ENCODE results near the gene SLC25A21. TPM values are rescaled to one million over a fixed set of nuclear protein-coding genes. Genes with fewer than 3 reads are reported as not detected.

SLC25A21 gene
- polyA plus RNA-seq, 1 experiment, result 1.5 TPM

DNA sequence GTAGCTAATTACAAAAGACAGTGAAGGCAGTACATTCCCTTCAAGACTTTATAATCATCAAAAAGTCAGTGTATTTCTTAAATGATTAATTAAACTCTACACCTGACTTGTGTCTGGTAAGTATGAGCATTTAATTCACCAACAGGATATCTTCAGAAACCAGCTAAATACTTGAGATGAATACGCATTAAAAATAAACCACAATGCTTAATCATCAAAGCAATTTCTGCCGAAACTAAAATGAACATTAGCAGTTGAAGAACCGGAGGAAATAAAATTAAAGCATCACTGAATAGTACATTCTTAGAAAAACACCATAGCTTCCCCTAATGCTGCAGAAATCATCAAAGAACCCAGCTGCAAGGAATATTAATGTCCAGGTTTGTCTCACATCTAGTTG is 32.7 kb downstream of the SLC25A21 start:
- no peak overlapping the region for H3K4me3 ChIP-seq (ENCODE audit: low read depth, low read length)
- no peaks in the 10 kb centered on the region for H3K27me3 ChIP-seq (ENCODE audit: control insufficient read depth, insufficient read depth, low read length)
- ChIA-PET CTCF (interaction anchor here (1.3 to 4.6 kb wide), 3 partner anchors 10 to 586 kb away, joined by 5 to 50 read pairs (median 12); no protein-coding TSS in a partner anchor), POLR2A (no interaction called here)
- TF ChIP-seq, protein P1, sequence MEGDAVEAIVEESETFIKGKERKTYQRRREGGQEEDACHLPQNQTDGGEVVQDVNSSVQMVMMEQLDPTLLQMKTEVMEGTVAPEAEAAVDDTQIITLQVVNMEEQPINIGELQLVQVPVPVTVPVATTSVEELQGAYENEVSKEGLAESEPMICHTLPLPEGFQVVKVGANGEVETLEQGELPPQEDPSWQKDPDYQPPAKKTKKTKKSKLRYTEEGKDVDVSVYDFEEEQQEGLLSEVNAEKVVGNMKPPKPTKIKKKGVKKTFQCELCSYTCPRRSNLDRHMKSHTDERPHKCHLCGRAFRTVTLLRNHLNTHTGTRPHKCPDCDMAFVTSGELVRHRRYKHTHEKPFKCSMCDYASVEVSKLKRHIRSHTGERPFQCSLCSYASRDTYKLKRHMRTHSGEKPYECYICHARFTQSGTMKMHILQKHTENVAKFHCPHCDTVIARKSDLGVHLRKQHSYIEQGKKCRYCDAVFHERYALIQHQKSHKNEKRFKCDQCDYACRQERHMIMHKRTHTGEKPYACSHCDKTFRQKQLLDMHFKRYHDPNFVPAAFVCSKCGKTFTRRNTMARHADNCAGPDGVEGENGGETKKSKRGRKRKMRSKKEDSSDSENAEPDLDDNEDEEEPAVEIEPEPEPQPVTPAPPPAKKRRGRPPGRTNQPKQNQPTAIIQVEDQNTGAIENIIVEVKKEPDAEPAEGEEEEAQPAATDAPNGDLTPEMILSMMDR (IDR thresholded peaks at IDR 0.05; ENCODE audit: low read depth, low read length), result no peak
- no peak for DNase-seq (ENCODE audit: low read depth, low spot score)
- no peaks in the 10 kb centered on the region for H3K9me3 ChIP-seq (ENCODE audit: control insufficient read depth, insufficient read depth, low read length)
- no peak overlapping the region for H3K27ac ChIP-seq (ENCODE audit: low read depth, low read length)

GRCh38 chr14:37138898-37139297 is 33.5 kb downstream of the SLC25A21 start:
- TF ChIP-seq, protein P1 (IDR thresholded peaks at IDR 0.05; ENCODE audit: low read depth, low read length), result no peak
- POLR2A ChIA-PET, result no interaction called here
- CTCF ChIA-PET, result interaction anchor here (0.6 to 4.6 kb wide), 6 partner anchors 11 to 585 kb away, joined by 3 to 50 read pairs (median 4); no protein-coding TSS in a partner anchor

GRCh38 chr14:37133284-37133913 is 39.0 kb downstream of the SLC25A21 start:
- DNase-seq (ENCODE audit: low read depth, low spot score), result no peak
- TF ChIP-seq, protein P1 (IDR thresholded peaks at IDR 0.05; ENCODE audit: low read depth, low read length), result no peak
- H3K27me3 ChIP-seq (ENCODE audit: control insufficient read depth, insufficient read depth, low read length), result no peaks in the 10 kb centered on the region
- no peak overlapping the region for H3K4me3 ChIP-seq (ENCODE audit: low read depth, low read length)
- no peaks in the 10 kb centered on the region for H3K9me3 ChIP-seq (ENCODE audit: control insufficient read depth, insufficient read depth, low read length)
- ChIA-PET POLR2A (no interaction called here), CTCF (interaction anchor here (1.1 to 3.9 kb wide), 2 partner anchors 11 to 16 kb away, joined by 4 to 25 read pairs; no protein-coding TSS in a partner anchor)
- no peak overlapping the region for H3K27ac ChIP-seq (ENCODE audit: low read depth, low read length)

More at GRCh38 chr14:37138898-37139297, 33.5 kb downstream of the SLC25A21 start:
- no peaks in the 10 kb centered on the region for H3K9me3 ChIP-seq (ENCODE audit: control insufficient read depth, insufficient read depth, low read length)
- H3K27ac ChIP-seq (ENCODE audit: low read depth, low read length), result no peak overlapping the region
- no peak for DNase-seq (ENCODE audit: low read depth, low spot score)
- H3K27me3 ChIP-seq (ENCODE audit: control insufficient read depth, insufficient read depth, low read length), result no peaks in the 10 kb centered on the region
- no peak overlapping the region for H3K4me3 ChIP-seq (ENCODE audit: low read depth, low read length)

- TF ChIP-seq, protein P1 (IDR thresholded peaks at IDR 0.05; ENCODE audit: low read depth, low read length), result no peak
- no peaks in the 10 kb centered on the region for H3K27me3 ChIP-seq (ENCODE audit: control insufficient read depth, insufficient read depth, low read length)
- ChIA-PET POLR2A (no interaction called here), CTCF (no interaction called here)
- H3K27ac ChIP-seq (ENCODE audit: low read depth, low read length), result no peak overlapping the region
- H3K4me3 ChIP-seq (ENCODE audit: low read depth, low read length), result no peak overlapping the region
- DNase-seq (ENCODE audit: low read depth, low spot score), result no peak
- no peaks in the 10 kb centered on the region for H3K9me3 ChIP-seq (ENCODE audit: control insufficient read depth, insufficient read depth, low read length)
Observed at GRCh38 chr14:37131205-37131604, 41.2 kb downstream of the SLC25A21 start.

DNA sequence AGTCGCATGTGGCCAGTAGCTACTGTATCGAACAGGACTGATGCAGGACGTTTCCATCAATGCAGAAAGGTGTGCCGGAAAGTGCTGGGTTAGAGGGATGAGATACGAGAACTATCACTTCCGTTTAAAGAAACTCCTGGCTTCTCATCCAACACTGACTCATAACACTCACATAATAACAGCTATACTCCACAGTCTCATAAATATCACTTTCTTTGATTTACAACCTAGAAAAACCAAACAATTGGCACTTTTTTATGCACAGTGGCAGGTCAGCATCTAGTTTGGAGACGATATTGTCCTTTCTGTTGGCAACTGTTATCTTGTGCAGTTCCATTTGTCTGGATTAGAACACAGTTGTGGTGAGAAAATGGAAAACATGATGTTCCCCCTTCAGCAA is 43.4 kb downstream of the SLC25A21 start:
- CTCF ChIA-PET, result interaction anchor here (1.5 to 1.6 kb wide), 2 partner anchors 12 to 21 kb away, joined by 3 to 8 read pairs; no protein-coding TSS in a partner anchor
- Histone ChIP-seq H3K27ac (ENCODE audit: low read depth, low read length) (no peak overlapping the region), H3K4me3 (ENCODE audit: low read depth, low read length) (no peak overlapping the region), H3K9me3 (ENCODE audit: control insufficient read depth, insufficient read depth, low read length) (no peaks in the 10 kb centered on the region), H3K27me3 (ENCODE audit: control insufficient read depth, insufficient read depth, low read length) (no peaks in the 10 kb centered on the region)
- DNase-seq (ENCODE audit: low read depth, low spot score), result no peak
- POLR2A ChIA-PET, result interaction anchor here (0.6 kb wide), 1 partner anchor 809 kb away, joined by 6 read pairs; no protein-coding TSS in a partner anchor
- TF ChIP-seq, protein P1 (IDR thresholded peaks at IDR 0.05; ENCODE audit: low read depth, low read length), result no peak
